Esophagus muscularis mucosa (tissue), 4 donors: Measurements from ENCODE around the gene CHD3.

ENCODE experiments used
- EP300 ChIP-seq: sonication (generic); formaldehyde crosslinking; IDR thresholded peaks from one replicate; pipeline ENCODE4 v1.6.1; 2017; ENCODE audit warnings: antibody characterized with exemption
- POLR2A ChIP-seq: fragments of 450-650 bp; IDR thresholded peaks from one replicate; pipeline ENCODE4 v1.6.1; 2017; ENCODE audit warnings: antibody characterized with exemption, moderate library complexity, mild to moderate bottlenecking, low read depth
- TF ChIP-seq, protein P1 (sequence below), 3 experiments: fragments of 200-600 bp in 2 of 3; fragments of 450-650 bp in 1 of 3; sonication (generic) in 2 of 3; IDR thresholded peaks; one replicate each; pipeline ENCODE4 v1.5.1; 2017 to 2019; ENCODE audit warnings: antibody characterized with exemption in 3 of 3, mild to moderate bottlenecking in 2 of 3, moderate library complexity in 1 of 3

GRCh38 chr17:7935859-7936258 is 47.3 kb downstream of the CHD3 start:
- no peak for TF ChIP-seq POLR2A
- no peak for TF ChIP-seq EP300
- TF ChIP-seq, protein P1, sequence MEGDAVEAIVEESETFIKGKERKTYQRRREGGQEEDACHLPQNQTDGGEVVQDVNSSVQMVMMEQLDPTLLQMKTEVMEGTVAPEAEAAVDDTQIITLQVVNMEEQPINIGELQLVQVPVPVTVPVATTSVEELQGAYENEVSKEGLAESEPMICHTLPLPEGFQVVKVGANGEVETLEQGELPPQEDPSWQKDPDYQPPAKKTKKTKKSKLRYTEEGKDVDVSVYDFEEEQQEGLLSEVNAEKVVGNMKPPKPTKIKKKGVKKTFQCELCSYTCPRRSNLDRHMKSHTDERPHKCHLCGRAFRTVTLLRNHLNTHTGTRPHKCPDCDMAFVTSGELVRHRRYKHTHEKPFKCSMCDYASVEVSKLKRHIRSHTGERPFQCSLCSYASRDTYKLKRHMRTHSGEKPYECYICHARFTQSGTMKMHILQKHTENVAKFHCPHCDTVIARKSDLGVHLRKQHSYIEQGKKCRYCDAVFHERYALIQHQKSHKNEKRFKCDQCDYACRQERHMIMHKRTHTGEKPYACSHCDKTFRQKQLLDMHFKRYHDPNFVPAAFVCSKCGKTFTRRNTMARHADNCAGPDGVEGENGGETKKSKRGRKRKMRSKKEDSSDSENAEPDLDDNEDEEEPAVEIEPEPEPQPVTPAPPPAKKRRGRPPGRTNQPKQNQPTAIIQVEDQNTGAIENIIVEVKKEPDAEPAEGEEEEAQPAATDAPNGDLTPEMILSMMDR (IDR thresholded peaks at IDR 0.05): no peak
